Measurements from ENCODE around the gene DMRT2. TPM values are rescaled to one million over a fixed set of nuclear protein-coding genes. Genes with fewer than 3 reads are reported as not detected.

Gene DMRT2
- total and polyA plus RNA-seq, 2 donors (not counting 1 experiment from before 2014, with no cell fraction given), result not detected

DNA sequence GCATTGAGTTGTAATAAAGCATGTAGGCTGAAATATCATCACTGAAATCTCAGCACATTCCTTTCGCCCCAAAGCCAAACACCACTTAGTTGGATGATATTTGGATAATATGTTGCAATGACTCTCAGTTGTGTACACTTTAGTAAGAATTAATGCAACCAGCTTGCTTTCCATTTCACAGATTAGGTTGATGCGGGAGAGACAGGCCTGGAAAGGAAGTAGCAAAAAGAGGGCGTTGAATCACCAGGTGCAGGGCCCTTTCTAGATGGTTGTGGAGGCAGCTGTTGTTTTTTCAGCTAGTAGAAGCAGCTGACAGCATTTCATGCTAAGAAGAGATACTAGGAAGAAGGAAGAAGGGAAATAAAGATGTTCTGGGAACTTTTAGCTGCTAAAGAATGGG, 42.8 kb upstream of the DMRT2 start:
- Histone ChIP-seq H3K36me3 (replicated peaks in 1 of 2; ENCODE audit: control extremely low read depth in 1 of 2, control insufficient read depth in 1 of 2, extremely low read depth in 1 of 2, insufficient read depth in 2 of 2, low read length in 1 of 2) (no peaks in the 10 kb centered on the region), H3K9ac (ENCODE audit: low read length) (no peak overlapping the region), H3K9me3 (ENCODE audit: control extremely low read depth in 1 of 3, control insufficient read depth in 2 of 3, insufficient read depth in 1 of 3, low read length in 2 of 3) (no peaks in the 10 kb centered on the region), H3K27me3 (replicated peaks in 1 of 4; ENCODE audit: control extremely low read depth in 1 of 4, control insufficient read depth in 3 of 4, insufficient read depth in 4 of 4, low read length in 3 of 4) (peaks cover 0 to 20% (median 0%) of the 10 kb centered on the region in 4 experiments), H2AFZ (ENCODE audit: insufficient read depth, low read depth, low read length, poor library complexity, severe bottlenecking) (no peak overlapping the region), H3K4me3 (ENCODE audit: control extremely low read depth in 1 of 5, extremely low read depth in 1 of 5, insufficient read depth in 1 of 5, low read depth in 2 of 5, low read length in 4 of 5) (no peak overlapping the region), H3K4me2 (replicated peaks; ENCODE audit: low read depth, low read length, poor library complexity, severe bottlenecking) (no peak overlapping the region), H3K79me2 (ENCODE audit: control insufficient read depth, insufficient read depth, low read length) (no peaks in the 10 kb centered on the region), H4K20me1 (ENCODE audit: control insufficient read depth, insufficient read depth, low read length, poor library complexity, severe bottlenecking) (no peaks in the 10 kb centered on the region), H3K4me1 (ENCODE audit: control insufficient read depth in 2 of 2, insufficient read depth in 2 of 2, low read length in 2 of 2) (peaks cover 3% of the 10 kb centered on the region in 2 donors), H3K27ac (ENCODE audit: low read length in 2 of 2) (no peak overlapping the region)
- Mint-ChIP-seq H3K9me3 (ENCODE audit: insufficient read depth) (no peaks in the 10 kb centered on the region), H3K4me3 (no peak overlapping the region), H3K4me1 (no peaks in the 10 kb centered on the region), H3K27ac (no peak overlapping the region), H3K27me3 (peaks cover 46% of the 10 kb centered on the region)
- POLR2A ChIA-PET, result no interaction called here
- CTCF ChIA-PET, result no interaction called here
- DNase-seq (no peak), ATAC-seq (ENCODE audit: low read depth) (no peak)
- TF ChIP-seq CTCF (IDR thresholded peaks at IDR 0.05) (no peak), EZH2 (IDR thresholded peaks at IDR 0.05; ENCODE audit: borderline replicate concordance, insufficient read depth, low read depth, low read length, poor library complexity, severe bottlenecking) (no peak)
- intact Hi-C loops (cut with micrococcal nuclease), result no loop called here
- 89% methylated on average over 1 of the region's 3 CpGs for WGBS (ENCODE audit: insufficient coverage)

DNA sequence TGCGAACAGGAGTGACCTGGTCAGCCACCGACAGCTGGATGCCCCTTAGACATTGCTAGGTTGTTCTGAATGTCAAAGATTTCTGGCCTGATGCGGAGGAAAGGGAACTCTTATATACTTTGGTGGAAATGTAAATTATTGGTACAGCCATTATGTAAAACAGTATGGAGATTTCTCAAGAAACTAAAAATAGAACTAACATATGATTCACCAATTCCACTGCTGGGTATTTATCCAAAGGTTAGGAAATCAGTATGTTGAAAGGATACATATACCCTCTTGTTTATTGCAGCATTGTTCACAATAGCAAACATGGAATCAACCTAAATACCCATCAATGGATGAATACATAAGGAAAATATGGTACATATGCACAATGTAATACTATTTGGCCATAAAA, 41.9 kb upstream of the DMRT2 start:
- H4K20me1 ChIP-seq (ENCODE audit: control insufficient read depth, insufficient read depth, low read length, poor library complexity, severe bottlenecking), result no peaks in the 10 kb centered on the region
- H3K9me3 ChIP-seq (ENCODE audit: control extremely low read depth in 1 of 3, control insufficient read depth in 2 of 3, insufficient read depth in 1 of 3, low read length in 2 of 3), result no peaks in the 10 kb centered on the region
- intact Hi-C loops (cut with micrococcal nuclease), result no loop called here
- Mint-ChIP-seq H3K4me1 (no peaks in the 10 kb centered on the region), H3K27ac (no peak overlapping the region), H3K27me3 (peaks cover 46% of the 10 kb centered on the region), H3K4me3 (no peak overlapping the region), H3K9me3 (ENCODE audit: insufficient read depth) (no peaks in the 10 kb centered on the region)
- TF ChIP-seq EZH2 (IDR thresholded peaks at IDR 0.05; ENCODE audit: borderline replicate concordance, insufficient read depth, low read depth, low read length, poor library complexity, severe bottlenecking) (no peak), CTCF (IDR thresholded peaks at IDR 0.05) (no peak)
- H2AFZ ChIP-seq (ENCODE audit: insufficient read depth, low read depth, low read length, poor library complexity, severe bottlenecking), result no peak overlapping the region
- no peak for DNase-seq
- H3K4me2 ChIP-seq (replicated peaks; ENCODE audit: low read depth, low read length, poor library complexity, severe bottlenecking), result no peak overlapping the region
- ATAC-seq (ENCODE audit: low read depth), result no peak
- CTCF ChIA-PET, result interaction anchor here (1.0 to 2.6 kb wide), 4 partner anchors 12 to 160 kb away, joined by 3 to 27 read pairs (median 3); no protein-coding TSS in a partner anchor
- no CpG with 5 or more reads among the region's 3 CpGs for WGBS (ENCODE audit: insufficient coverage)
- H3K79me2 ChIP-seq (ENCODE audit: control insufficient read depth, insufficient read depth, low read length), result no peaks in the 10 kb centered on the region
- H3K4me3 ChIP-seq (ENCODE audit: control extremely low read depth in 1 of 5, extremely low read depth in 1 of 5, insufficient read depth in 1 of 5, low read depth in 2 of 5, low read length in 4 of 5), result no peak overlapping the region
- POLR2A ChIA-PET, result no interaction called here
- no peak overlapping the region for H3K9ac ChIP-seq (ENCODE audit: low read length)
- H3K4me1 ChIP-seq (ENCODE audit: control insufficient read depth in 2 of 2, insufficient read depth in 2 of 2, low read length in 2 of 2), result peaks cover 3% of the 10 kb centered on the region in 2 donors
- no peaks in the 10 kb centered on the region for H3K36me3 ChIP-seq (replicated peaks in 1 of 2; ENCODE audit: control extremely low read depth in 1 of 2, control insufficient read depth in 1 of 2, extremely low read depth in 1 of 2, insufficient read depth in 2 of 2, low read length in 1 of 2)
- H3K27me3 ChIP-seq (replicated peaks in 1 of 4; ENCODE audit: control extremely low read depth in 1 of 4, control insufficient read depth in 3 of 4, insufficient read depth in 4 of 4, low read length in 3 of 4), result peaks cover 0 to 17% (median 0%) of the 10 kb centered on the region in 4 experiments
- no peak overlapping the region for H3K27ac ChIP-seq (ENCODE audit: low read length in 2 of 2)
